SIG-M5 (cell line): Measurements from ENCODE around the gene MCCD1.

Experiments used
- DNase-seq: peaks from one replicate; lab custom pipeline; 2025; lab: John Stamatoyannopoulos, UW

The MCCD1 gene

GRCh38 chr6:31543639-31544038 is 14.9 kb downstream of the MCCD1 start:
- no peak for DNase-seq

DNA sequence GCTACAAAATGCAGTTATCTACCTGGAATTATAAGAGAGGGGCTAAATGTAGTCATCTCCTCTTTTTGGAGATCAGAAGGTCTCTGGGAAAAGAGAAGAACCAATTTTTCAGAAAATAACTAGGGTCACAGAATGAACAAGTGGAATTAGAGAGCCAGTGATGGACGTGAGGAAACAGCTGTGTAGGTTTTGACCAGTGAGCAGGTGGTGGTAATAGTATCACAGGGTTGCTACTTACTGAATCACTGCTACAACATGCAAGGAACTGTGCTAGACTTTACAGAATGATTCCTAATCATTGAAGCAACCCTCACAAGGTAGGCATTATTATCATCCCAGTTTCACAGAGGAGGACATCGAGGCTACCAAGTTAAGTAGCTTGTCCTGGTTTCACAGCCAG is 15.9 kb downstream of the MCCD1 start:
- no peak for DNase-seq

DNA sequence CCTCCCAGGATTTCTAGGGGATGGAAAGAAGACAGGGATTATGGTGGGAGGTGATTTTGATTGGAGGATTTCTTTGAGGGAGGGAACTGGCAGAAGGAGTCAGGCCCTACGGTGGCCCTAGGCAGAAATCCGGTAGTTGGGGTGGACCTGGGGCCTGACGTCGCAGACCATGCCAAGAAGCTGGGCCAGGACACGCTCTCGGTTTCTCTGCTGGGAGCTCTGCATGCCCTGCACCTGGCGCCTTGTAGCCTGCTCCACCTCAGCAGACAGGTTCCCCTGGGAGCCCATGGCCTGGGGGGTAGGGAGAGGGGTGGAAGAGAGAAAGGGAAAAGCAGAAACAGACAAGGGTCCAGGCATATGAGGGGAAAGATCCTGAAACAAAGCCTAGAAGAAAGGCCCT is 16.5 kb downstream of the MCCD1 start:
- no peak for DNase-seq

DNA sequence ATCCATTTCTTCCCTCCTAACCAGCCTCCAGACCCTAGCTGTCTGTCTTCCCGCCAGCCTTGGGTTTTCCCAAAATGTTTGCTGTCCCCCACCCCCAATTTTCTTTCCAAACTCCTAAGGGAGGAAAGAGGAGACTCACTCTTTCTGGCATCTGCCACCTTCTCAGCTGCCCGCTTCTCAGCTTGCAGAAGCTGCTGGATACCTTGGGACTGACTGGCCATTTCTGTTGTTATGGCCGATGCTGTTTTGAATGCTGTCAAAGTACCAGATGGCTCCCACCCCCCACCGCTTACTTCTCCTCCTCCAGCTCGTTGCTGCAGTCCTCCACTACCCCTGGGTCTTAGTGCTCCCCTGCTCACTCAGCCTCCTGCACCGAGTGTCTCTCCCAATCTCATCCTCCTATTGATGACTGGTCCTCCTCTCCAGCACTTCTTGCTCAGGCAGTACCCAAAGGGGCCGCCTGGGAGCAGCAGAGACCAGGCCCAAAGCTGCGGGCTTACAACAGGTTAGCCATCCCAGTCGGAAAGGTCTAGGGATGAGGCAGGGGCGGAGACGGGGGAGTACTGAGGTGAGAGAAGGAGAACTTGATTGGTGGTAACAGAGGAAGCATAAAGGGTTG is 17.7 kb downstream of the MCCD1 start, which contains the start of gene ATP6V1G2:
TSS of gene ATP6V1G2 (minus strand) at position 270 of the 619 bp plus-strand sequence. CDS start at position 221, 49 bp downstream.
- DNase-seq, result peak; percentile 49

DNA sequence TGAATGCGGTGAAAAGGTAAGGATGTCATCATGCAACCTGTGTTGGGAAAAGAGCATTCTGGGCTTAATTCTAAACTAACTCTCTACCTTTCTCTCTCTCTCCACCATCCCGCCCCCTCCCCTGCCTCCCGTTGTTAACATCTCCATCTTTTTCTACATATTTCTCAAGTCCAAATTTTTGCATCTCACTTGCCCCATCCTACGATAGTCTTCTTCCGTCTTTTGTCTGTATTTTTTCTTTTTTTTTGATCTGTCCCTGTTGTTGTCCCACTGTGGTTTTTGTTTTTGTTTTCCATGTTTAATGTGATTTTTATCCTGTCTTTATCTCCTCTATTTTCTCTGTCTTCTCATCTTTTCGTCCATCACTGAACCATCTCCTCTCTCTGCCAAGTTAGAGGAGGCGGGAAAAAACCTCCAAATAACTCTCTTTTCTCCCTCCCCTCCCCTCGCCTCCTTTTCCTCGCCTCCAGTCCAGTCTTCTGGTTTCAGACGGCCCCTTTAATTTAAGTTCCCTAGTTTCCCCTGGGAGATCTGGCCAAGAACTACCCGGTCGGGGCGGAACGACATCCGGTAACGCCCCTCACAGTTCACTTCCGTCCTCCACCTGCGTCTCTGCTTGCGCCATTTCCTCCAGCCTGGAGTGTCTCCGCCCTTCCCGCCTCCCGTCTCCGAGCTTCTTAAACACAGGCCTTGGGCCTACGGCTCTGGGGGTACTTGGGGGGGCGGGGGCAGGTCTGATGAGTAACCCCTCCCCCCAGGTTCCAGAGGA is 18.4 kb downstream of the MCCD1 start, which contains the start of gene NFKBIL1:
TSS of gene NFKBIL1 (plus strand) at position 651 of the 769 bp plus-strand sequence. CDS start at position 738, 87 bp downstream.
- peak; percentile 95 for DNase-seq

DNA sequence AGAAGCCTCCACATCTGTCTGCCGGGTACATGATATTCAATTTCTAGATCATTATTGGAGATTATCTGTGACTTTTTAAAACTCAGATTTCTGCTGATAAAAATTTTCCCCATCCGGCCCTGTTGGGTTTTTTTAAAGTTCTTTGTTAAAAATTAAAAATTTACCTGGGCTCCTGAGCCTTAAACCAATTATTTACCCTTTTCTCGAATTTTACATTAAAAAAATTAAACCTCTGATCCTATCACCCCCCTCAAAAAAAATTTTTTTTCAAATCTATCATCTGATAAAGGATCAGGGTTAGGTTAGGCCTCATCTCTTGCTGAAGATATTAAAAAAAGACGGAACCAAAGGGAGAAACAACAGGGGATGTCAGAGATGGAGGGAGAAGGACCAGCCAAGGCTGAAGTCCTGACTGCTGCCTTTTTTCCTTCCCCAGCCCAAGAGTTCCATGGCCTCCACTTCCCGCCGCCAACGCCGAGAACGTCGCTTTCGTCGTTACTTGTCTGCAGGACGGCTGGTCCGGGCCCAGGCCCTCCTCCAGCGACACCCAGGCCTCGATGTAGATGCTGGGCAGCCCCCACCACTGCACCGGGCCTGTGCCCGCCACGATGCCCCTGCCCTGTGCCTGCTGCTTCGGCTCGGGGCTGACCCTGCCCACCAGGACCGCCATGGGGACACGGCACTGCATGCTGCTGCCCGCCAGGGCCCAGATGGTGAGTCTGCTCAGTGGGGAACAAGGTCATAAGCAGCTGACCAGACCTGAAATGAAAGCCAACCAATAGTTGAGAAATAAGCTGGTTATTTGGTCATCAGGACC is 19.2 kb downstream of the MCCD1 start:
- DNase-seq, result no peak

DNA sequence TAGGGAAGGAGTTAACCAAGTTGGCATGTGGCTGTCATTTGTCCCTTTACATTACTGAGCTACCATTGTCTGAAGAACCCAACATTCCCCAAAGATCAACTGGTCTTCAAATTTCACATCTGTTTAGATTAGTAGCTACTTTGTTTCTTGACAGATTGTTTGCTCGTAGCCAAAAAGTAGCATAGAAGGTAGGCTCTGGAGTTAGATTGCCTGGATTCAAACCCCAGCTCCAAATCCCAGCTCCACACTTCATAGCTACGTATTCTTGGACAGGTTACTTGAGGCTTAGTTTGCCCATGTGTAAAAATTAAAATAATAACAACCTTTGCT is 19.7 kb downstream of the MCCD1 start:
- DNase-seq, result no peak

DNA sequence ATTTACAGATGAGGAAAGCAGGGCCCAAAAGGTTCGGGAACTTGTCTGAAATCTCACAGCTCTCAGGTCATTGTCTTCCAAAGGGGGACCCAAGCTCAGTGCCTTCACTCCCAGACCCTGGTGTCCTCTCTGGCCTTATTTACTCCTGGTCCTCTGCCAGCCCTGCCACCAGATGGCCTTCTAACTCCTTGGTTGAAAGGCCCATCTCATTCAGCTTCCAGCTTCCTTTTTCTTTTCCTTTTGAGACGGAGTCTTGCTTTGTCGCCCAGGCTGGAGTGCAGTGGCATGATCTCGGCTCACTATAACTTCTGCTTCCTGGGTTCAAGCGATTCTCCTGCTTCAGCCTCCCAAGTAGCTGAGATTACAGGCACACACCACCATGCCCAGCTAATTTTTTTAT is 22.6 kb downstream of the MCCD1 start:
- peak; percentile 48 for DNase-seq

DNA sequence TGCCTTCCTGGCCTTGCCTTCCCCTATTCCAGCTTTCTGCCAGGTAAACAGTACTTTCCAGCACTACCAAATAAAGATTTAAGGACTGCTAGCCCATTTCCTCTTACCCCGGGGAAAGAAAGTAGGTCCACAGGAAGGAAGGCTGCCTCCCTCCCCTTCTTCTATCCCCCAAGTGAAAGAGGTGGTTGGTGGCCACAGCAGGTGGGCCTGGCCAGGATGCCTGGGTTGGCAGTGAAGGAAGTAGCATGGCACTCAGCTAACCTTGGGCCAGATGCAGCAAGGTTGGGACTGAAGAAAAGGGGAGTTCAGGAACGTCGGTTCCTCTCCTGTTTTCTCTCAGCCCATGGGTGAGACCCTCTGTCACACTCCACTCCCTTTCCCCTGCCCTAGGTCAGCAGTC is 27.5 kb downstream of the MCCD1 start:
- DNase-seq, result no peak

DNA sequence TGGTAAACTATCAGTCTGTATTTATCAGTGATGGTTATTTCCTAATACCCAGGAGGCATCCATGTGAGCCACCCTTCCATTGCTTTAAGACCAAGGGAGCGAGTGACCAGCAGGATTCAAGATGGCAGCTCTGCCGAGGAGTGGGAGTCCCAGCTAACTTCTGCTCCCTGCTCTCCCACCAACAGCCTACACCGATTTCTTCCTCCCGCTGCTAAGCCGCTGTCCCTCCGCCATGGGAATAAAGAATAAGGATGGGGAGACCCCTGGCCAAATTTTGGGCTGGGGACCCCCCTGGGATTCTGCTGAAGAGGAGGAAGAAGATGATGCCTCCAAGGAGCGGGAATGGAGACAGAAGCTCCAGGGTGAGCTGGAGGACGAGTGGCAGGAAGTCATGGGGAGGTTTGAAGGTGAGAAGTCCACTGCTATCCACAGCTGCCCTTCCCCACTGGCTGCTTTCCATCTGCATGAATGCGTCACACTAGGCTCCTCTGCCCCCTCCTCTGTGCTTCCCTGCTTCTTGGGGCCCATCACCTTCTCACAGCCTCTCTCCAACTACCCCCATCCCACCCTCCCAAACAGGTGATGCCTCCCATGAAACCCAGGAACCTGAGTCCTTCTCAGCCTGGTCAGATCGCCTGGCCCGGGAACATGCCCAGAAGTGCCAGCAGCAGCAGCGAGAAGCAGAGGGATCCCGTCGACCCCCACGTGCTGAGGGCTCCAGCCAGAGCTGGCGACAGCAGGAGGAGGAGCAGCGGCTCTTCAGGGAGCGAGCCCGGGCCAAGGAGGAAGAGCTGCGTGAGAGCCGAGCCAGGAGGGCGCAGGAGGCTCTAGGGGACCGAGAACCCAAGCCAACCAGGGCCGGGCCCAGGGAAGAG is 28.9 kb downstream of the MCCD1 start:
- no peak for DNase-seq

GRCh38 chr6:31558318-31558625 is 29.5 kb downstream of the MCCD1 start:
- DNase-seq, result no peak

DNA sequence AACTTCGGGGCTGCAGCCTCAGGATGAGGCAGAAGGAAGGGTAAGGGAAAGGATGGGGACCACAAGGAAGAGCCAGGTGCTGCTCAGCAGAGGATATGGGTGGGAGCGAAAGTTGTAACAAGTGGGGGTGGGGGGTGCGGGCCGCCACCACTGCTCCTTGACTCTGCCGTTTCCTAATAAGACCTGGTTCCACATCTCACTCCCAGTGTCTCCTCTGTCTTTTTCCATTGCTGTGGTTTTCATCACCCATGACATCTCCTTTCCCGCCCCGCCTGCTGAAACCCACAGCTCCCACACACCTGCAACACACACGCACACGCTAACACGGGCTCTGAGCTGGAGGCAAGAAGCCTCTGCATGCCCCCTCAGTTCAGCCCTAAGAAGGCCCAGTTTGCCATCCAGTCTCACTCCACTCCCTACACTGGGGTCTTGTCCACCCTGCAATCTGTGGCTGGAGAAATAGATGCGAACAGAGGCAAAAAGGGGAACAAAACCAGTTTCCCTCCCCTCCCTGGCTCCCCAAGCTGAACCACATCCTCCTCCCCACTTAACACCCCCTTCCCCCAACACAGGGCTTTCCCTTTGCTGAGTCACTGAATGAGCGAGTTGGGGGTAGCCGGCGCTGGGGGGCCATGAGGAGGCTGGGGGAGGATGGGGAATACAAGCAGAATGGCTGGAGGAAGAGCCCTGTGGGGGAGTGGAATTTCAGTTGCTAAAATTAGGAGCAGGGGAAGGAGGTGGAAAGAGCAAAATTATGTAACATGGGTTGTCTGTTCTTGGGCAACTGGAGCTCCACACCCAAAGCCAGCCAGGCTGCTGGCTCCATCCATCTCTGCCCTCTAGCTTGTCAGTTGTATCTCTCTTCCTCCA is 30.1 kb downstream of the MCCD1 start:
- DNase-seq, result peak; percentile 97

DNA sequence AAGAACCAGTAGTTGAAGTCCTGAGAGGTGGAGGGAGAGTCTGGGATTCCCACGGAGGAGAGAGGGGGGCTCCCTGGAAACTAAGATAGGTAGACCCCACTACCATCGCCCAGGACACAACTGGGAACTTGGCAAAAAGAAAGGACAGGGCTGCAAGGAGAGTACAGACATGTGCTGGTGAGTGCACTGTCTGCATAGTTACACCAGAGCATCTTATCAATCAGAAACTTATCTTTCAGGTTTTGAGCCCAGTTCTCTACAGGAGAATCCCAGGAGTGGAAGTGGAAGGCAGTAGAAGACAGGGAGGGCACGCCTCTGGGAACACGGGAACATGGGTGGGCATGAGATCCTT is 30.8 kb downstream of the MCCD1 start:
- no peak for DNase-seq

GRCh38 chr6:31559958-31560696 is 31.4 kb downstream of the MCCD1 start:
- peak; percentile 47 for DNase-seq

- no peak for DNase-seq
These were observed 31.9 kb downstream of the MCCD1 start for GRCh38 chr6:31560697-31561058.

- no peak for DNase-seq
These were observed 39.0 kb downstream of the MCCD1 start for GRCh38 chr6:31567531-31568370.

GRCh38 chr6:31568537-31568961 is 39.8 kb downstream of the MCCD1 start:
- DNase-seq, result no peak

DNA sequence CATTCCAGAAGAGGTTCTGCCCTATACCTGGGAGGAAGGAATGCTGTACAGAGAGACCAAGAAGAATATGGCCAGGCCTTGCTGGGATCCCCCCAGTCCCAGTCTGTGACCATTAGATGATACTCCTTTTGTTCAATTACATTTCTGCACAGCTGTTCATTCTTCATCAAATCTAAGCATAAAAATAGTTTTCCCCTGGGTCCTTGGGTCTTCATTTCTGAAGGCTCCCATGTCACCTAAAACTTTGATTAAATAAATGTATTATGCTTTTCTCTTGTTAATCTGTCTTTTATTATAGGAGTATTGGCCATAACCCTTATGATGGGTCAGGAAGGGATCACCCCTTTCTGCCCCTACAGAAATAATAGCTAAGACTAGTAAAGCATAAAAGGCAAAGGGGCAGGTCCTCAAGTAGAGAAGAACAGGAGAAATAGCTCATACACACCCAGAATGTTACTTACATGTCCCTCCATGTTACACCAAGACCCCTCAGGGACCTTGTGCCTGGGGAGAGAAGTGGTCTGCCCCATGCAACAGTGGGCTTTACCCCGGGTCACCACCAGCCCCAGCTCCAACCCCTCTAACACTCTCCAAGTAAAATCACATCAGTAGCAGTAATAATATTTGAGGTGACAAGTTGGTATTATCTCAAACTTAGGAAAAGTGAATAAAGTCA is 41.2 kb downstream of the MCCD1 start:
- DNase-seq, result no peak
